Measurements from ENCODE around the gene UNK.

- TF ChIP-seq CTCF (IDR thresholded peaks at IDR 0.05) (no peak), POLR2A (IDR thresholded peaks at IDR 0.05) (no peak)
Measured at GRCh38 chr17:75828076-75828400, 43.4 kb downstream of the UNK start.

Data from right lobe of liver (tissue), 4 donors.